T-helper 2 cell treated with Interferon-gamma antibody and Interleukin-4, amounts not matched to agents 5 μg/mL and 100 μg/mL, for 36 hours (primary cell): ENCODE results near the gene CDC42EP1.
"Not testable (repeated sequence)": the region's sequence is repeated elsewhere in the genome, so short reads cannot be mapped to it uniquely, and the experiment has no call there.

Experiments used
- DNase-seq: peaks from one replicate; pipeline ENCODE4 v3.0.0; 2021; ENCODE audit warnings: low spot score
- H3K27ac Mint-ChIP-seq: one replicate; pipeline ENCODE4 v1.8.0; 2021; ENCODE audit warnings: mild to moderate bottlenecking, mixed read lengths
- H3K27me3 Mint-ChIP-seq: one replicate; pipeline ENCODE4 v1.8.0; 2021; ENCODE audit warnings: low read depth, mixed read lengths
- H3K36me3 Mint-ChIP-seq: one replicate; pipeline ENCODE4 v1.8.0; 2021; ENCODE audit warnings: low read depth, mixed read lengths
- H3K4me1 Mint-ChIP-seq: one replicate; pipeline ENCODE4 v1.8.0; 2021; ENCODE audit warnings: low read depth, mixed read lengths
- H3K4me3 Mint-ChIP-seq: one replicate; pipeline ENCODE4 v1.8.0; 2022; ENCODE audit warnings: mild to moderate bottlenecking, moderate library complexity, mixed read lengths
- H3K9me3 Mint-ChIP-seq: one replicate; pipeline ENCODE4 v1.8.0; 2021; ENCODE audit warnings: mixed read lengths

Gene CDC42EP1

DNA sequence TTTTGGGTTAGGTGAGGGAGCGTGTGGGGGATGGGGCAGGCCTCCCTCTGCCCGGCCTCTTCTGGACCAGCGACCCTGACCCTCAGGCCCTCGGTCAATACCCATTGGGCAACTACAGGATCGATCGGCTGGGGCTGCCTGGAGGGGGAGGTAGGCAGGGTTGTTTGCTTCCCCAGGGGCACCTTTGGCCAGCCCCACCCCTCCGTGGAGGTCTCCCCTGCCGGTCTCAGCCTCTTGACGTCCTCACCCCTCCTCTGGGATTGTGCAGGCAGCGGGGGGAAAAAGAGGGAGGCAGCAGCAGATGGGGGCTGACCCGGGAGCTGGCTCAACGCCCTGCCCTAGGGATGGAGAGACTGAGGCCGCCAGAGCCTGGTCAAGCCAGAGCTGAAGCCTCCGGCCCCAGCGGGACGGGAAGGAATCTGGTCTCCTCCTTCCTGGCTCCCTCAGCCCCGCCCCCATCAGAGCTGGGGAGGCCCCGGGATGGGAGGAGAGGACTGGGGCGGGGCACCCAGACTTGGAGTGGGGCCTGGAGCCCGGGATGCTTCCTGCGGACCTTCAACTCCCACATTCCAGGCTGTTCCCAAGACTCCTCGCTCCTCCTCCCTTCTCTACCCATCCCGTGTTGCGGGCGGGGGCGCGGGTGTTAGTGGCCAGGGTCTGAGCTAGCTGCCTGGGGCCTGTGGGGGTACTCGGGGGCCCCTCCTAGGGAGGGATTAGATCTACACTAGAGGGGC, 14.4 kb upstream of the CDC42EP1 start:
- DNase-seq, result no peak
- Mint-ChIP-seq H3K27me3 (peaks cover 1% of the 10 kb centered on the region), H3K4me1 (peaks cover 15% of the 10 kb centered on the region), H3K9me3 (no peaks in the 10 kb centered on the region), H3K36me3 (no peaks in the 10 kb centered on the region), H3K4me3 (no peak overlapping the region), H3K27ac (no peak overlapping the region)

DNA sequence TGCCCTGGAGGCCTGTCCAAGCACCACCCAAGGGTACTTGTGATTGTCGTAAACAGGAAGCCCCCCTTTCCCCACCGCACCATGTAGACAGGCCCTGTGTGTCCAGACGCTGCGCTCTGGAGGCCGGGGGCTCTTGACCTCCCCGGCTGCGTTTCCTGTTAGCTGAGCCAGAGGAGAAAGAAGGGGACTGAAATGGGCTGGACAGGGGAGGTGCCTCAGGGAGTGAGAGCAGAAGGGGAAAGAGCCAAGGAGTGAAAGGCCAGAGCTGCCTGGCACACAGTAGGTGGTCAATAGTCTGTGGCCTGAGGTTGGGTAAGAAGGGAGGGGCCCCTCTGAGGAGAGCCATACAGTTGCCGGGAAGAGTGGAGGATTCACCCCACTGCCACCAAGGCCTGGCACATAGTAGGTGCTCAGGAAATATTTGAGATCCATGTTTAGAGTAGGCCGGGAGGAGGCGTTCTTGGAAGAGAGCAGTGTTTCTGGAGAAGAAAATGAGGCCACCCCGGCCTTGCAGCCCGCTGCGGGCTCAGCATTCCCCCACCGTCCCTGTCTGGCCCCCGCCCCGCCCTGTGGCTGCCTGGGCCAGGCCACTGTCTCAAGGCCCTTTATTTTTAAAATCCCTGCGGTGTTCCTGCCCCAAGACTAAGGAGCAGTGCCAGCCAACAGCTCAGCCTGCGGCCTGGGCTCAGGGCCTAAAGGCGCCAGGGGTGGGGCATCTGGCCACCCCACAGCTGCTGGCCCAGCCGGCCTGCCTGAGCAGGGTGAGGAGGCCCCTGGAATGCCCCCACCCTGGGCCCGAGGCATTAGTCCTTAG, 13.6 kb upstream of the CDC42EP1 start:
- Mint-ChIP-seq H3K4me1 (peaks cover 12% of the 10 kb centered on the region), H3K27ac (no peak overlapping the region), H3K36me3 (no peaks in the 10 kb centered on the region), H3K4me3 (no peak overlapping the region), H3K9me3 (no peaks in the 10 kb centered on the region), H3K27me3 (peaks cover 9% of the 10 kb centered on the region)
- DNase-seq, result no peak

- peaks cover 6% of the 10 kb centered on the region for H3K4me1 Mint-ChIP-seq
- no peaks in the 10 kb centered on the region for H3K9me3 Mint-ChIP-seq
- no peak for DNase-seq
- no peaks in the 10 kb centered on the region for H3K36me3 Mint-ChIP-seq
- H3K4me3 Mint-ChIP-seq, result no peak overlapping the region
- H3K27ac Mint-ChIP-seq, result no peak overlapping the region
- peaks cover 10% of the 10 kb centered on the region for H3K27me3 Mint-ChIP-seq
These were observed 13.0 kb upstream of the CDC42EP1 start for GRCh38 chr22:37547251-37547741.

DNA sequence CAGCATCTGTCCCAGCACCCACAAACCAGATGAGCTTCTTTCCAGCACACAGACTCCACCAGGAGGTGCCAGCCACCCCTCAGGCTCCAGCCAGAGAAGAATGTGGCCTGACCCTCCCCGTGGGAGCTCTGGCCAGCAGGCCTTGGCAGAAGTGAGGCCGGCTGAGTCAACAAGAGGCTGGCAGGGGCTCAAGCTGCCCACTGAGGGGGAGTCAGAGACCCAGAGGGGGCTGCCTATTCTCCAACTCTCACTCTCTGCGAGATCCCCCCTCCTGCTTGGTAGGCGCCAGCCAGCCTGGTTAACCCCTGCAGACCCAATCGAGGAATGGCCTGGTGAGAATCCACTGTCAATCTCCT, 10.6 kb upstream of the CDC42EP1 start:
- Mint-ChIP-seq H3K27me3 (peaks cover 19% of the 10 kb centered on the region), H3K4me1 (peaks cover 6% of the 10 kb centered on the region), H3K27ac (no peak overlapping the region), H3K4me3 (no peak overlapping the region), H3K36me3 (no peaks in the 10 kb centered on the region), H3K9me3 (no peaks in the 10 kb centered on the region)
- DNase-seq, result no peak

DNA sequence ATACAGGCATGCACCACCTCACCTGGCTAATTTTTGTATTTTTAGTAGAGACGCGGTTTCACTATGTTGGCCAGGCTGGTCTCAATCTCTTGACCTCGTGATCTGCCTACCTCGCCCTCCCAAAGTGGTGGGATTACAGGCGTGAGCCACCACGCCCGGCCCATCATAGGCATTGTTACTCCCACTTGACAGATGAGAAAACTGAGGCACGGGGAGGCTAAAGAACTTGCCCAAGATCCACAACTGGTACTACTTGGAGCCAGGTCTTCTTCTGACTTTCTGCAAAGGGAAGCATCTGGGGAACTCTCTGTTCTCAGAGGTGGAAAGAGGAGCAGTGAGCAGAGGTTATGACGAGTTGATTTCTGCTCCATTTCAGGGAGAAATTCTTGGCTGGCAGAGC, 9.4 kb upstream of the CDC42EP1 start:
- peaks cover 26% of the 10 kb centered on the region for H3K27me3 Mint-ChIP-seq
- H3K9me3 Mint-ChIP-seq, DNase-seq, H3K27ac Mint-ChIP-seq, H3K36me3 Mint-ChIP-seq, H3K4me3 Mint-ChIP-seq, H3K4me1 Mint-ChIP-seq: not testable (repeated sequence)

DNA sequence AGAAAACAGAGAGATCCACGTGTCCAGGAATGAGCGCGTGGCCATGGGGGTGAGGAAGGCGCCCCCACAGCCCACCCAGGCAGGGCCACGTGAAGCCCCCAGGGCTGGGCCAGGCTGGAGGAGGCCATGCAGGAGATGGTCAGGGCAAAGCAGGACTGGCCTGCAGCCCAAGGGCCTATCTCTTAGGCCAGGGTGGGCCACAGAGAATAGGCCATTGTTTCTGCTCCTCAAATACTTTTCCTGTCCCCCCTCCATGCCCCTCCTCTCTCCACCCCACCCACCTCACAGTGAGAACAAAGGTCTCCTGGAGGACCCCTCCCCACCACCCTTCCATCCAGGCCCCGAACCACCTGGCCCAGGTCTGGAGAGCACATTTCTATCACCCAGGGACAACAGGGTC, 8.3 kb upstream of the CDC42EP1 start:
- Mint-ChIP-seq H3K9me3 (no peaks in the 10 kb centered on the region), H3K4me3 (no peak overlapping the region), H3K27ac (no peak overlapping the region), H3K4me1 (no peaks in the 10 kb centered on the region), H3K36me3 (no peaks in the 10 kb centered on the region), H3K27me3 (peaks cover 34% of the 10 kb centered on the region)
- no peak for DNase-seq

DNA sequence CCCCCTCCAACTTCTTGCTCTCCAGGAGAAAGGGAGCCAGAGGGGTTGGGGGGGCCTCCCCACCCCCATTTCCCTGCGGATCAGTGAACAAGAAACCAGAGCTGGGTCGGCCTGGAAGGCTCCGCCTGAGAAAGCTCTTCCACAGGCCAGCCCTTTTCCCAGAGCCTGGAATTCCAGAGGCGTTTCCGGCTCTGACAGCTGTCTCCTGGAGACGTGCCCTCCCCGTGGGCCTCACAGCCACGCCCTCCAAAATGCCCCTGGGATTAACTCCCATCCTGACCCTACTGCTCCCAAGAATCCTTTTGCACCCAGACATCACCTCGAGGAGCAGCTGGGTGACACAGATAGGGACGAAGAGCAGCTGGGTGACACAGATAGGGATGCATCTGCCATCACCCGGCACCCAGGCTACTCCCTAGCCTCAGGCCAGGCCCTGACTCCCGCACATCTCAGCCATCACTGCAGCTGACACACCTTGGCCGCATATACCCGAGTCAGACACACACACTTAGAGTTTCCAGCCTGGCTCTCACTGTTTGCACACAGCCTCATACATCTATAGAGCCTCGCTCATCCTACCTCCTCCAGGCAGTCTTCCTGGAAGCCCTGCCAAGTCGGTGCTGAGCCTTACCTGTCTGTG, 7.6 kb upstream of the CDC42EP1 start:
- H3K4me1 Mint-ChIP-seq, result no peaks in the 10 kb centered on the region
- H3K4me3 Mint-ChIP-seq, result no peak overlapping the region
- no peaks in the 10 kb centered on the region for H3K9me3 Mint-ChIP-seq
- no peak overlapping the region for H3K27ac Mint-ChIP-seq
- H3K27me3 Mint-ChIP-seq, result peaks cover 41% of the 10 kb centered on the region
- DNase-seq, result no peak
- H3K36me3 Mint-ChIP-seq, result no peaks in the 10 kb centered on the region

- no peak overlapping the region for H3K27ac Mint-ChIP-seq
- no peak overlapping the region for H3K4me3 Mint-ChIP-seq
- H3K27me3 Mint-ChIP-seq, result peaks cover 50% of the 10 kb centered on the region
- H3K4me1 Mint-ChIP-seq, result no peaks in the 10 kb centered on the region
- DNase-seq, result no peak
- no peaks in the 10 kb centered on the region for H3K36me3 Mint-ChIP-seq
- no peaks in the 10 kb centered on the region for H3K9me3 Mint-ChIP-seq
These were observed 6.6 kb upstream of the CDC42EP1 start for GRCh38 chr22:37553725-37554124.

GRCh38 chr22:37555029-37555428, 5.3 kb upstream of the CDC42EP1 start:
- no peaks in the 10 kb centered on the region for H3K36me3 Mint-ChIP-seq

DNA sequence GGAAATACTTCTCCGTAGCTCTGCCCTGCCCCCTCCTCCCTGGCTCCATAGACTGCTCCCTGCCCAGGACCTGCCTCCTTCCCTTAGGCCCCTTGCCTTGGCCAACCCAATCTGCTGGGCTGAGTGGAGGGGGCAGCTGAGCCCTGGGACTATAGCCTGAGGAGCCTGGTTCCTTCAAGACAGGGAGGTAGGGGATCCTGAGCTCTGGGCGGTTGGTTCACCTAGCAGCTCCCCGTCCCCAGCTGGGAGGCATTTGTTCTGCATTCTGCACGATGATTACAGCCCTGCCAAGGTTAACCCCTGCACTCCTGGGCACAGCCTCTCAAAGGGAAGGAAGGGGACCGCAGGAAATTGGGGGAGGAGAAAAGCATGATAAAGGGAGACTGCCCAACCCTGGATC, 3.6 kb upstream of the CDC42EP1 start:
- H3K4me3 Mint-ChIP-seq, result no peak overlapping the region
- H3K9me3 Mint-ChIP-seq, result no peaks in the 10 kb centered on the region
- H3K27ac Mint-ChIP-seq, result no peak overlapping the region
- peaks cover 2% of the 10 kb centered on the region for H3K4me1 Mint-ChIP-seq
- no peaks in the 10 kb centered on the region for H3K36me3 Mint-ChIP-seq
- no peak for DNase-seq
- peaks cover 60% of the 10 kb centered on the region for H3K27me3 Mint-ChIP-seq

More at GRCh38 chr22:37555029-37555428, 5.3 kb upstream of the CDC42EP1 start:
- Mint-ChIP-seq H3K27ac (no peak overlapping the region), H3K4me1 (no peaks in the 10 kb centered on the region), H3K9me3 (no peaks in the 10 kb centered on the region), H3K4me3 (no peak overlapping the region), H3K27me3 (peaks cover 62% of the 10 kb centered on the region)
- DNase-seq, result no peak

GRCh38 chr22:37557321-37558001, 2.8 kb upstream of the CDC42EP1 start:
- Mint-ChIP-seq H3K27me3 (peaks cover 67% of the 10 kb centered on the region), H3K27ac (no peak overlapping the region), H3K4me3 (no peak overlapping the region), H3K9me3 (no peaks in the 10 kb centered on the region), H3K4me1 (peaks cover 2% of the 10 kb centered on the region), H3K36me3 (no peaks in the 10 kb centered on the region)
- no peak for DNase-seq

- DNase-seq, result no peak
- no peaks in the 10 kb centered on the region for H3K36me3 Mint-ChIP-seq
- no peak overlapping the region for H3K4me3 Mint-ChIP-seq
- peaks cover 2% of the 10 kb centered on the region for H3K4me1 Mint-ChIP-seq
- peaks cover 75% of the 10 kb centered on the region for H3K27me3 Mint-ChIP-seq
- H3K27ac Mint-ChIP-seq, result no peak overlapping the region
- no peaks in the 10 kb centered on the region for H3K9me3 Mint-ChIP-seq
These were observed 1.5 kb upstream of the CDC42EP1 start for GRCh38 chr22:37558815-37559214.

DNA sequence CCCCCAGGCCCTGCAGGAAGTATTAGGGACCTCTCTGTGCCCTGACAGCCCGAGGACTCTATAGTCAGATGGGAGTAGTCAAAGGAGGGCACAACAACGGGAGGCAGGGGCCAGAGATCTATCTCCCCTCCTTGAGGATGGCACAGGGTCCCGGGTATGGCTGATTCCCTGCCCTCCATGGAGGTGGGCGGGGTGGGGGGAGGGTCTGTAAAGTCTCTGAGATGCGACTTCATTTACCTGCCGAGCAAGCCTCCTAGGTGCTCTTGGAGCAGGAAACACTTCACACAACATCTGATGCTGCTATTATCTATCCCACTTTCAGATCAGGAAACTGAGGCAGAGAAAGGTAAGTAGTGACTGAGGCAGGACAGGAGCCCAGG, 769 bp upstream of the CDC42EP1 start:
- DNase-seq, result no peak
- H3K4me1 Mint-ChIP-seq, result peaks cover 2% of the 10 kb centered on the region
- H3K27ac Mint-ChIP-seq, result no peak overlapping the region
- no peaks in the 10 kb centered on the region for H3K36me3 Mint-ChIP-seq
- H3K9me3 Mint-ChIP-seq, result no peaks in the 10 kb centered on the region
- peaks cover 78% of the 10 kb centered on the region for H3K27me3 Mint-ChIP-seq
- H3K4me3 Mint-ChIP-seq, result no peak overlapping the region
